GM18511 (cell line): ENCODE results near the gene TRPC4.

Source experiments
- ATAC-seq: cut with Tn5 transposase; IDR thresholded peaks from one replicate; pipeline ENCODE4 v1.9.1; 2021; ENCODE audit warnings: mild to moderate bottlenecking, moderate library complexity; ENCODE audit not compliant: unreplicated experiment

Gene TRPC4

GRCh38 chr13:37665420-37665819 is 204.2 kb downstream of the TRPC4 start:
- ATAC-seq: no peak

DNA sequence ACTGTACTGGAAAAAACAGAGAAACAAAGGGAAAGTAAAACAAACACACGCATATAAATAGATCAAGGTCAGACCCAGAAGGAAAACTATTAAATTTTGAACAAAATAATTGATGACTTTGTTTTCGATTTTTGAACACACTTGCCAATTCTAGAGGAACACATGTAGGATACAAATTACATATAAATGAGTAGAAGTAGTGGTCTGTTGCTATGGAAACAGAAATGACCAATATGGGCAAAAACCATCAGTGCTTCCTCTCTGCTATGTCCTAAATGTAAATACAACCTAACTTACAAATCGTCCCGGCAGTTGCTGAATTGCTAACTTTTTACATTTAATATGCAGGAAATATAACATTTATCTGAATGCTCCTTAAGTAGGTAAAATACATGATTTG is 205.8 kb downstream of the TRPC4 start:
- no peak for ATAC-seq

DNA sequence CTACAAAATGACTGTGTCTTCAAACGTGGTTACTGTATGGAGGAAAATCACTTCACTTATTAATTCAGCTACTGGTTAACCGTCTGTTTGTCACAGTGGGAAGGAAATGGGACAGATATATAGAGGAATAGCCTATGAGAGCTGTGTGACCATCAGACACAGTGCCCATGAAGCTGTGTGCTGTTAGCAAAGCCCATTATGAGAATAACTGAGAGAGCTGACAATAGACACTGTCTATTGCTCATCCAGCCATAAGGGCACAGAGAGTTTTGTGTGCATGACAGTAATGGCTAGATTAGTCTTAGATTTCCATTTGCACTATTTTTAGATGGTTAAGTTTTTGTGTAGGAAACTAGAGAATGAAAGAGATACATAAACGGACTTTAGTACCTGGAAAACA is 206.9 kb downstream of the TRPC4 start:
- no peak for ATAC-seq

- no peak for ATAC-seq
Observed at GRCh38 chr13:37657956-37658355, 211.6 kb downstream of the TRPC4 start.

GRCh38 chr13:37657134-37657533 is 212.4 kb downstream of the TRPC4 start:
- no peak for ATAC-seq

DNA sequence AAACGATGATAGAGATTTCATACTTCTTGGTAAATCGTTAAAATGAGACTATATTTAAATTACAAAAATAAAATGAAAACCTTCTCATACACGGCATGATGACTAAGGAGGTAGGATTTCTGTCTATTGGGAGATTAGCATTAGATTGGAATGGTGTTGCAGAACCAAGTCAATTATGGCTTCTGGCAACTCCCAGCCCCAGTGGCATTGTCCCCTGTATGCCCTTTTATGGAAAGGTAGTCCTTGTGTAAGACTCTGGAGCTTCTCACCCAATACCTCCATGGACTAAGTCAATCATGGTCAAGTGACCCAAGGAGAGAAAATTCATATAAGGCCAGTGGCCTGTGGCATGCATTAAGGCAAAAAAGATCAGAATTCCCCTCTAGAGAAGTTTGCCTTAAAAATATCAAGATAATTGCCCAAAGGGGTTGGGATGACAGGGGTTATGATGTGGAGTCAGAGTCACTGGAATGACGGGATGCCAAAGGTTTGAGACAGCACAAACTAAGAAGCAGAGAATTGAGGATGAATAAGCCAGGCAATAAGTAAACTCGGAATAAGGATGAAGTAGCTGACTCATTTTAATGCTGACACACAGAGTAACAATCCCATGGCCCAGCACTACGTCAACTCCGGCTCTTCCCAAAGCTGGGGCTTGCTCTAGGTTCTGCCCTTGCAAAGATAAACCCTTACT is 213.2 kb downstream of the TRPC4 start:
- no peak for ATAC-seq

GRCh38 chr13:37652596-37652995 is 217.0 kb downstream of the TRPC4 start:
- ATAC-seq: no peak

GRCh38 chr13:37651891-37652290 is 217.7 kb downstream of the TRPC4 start:
- no peak for ATAC-seq

- ATAC-seq: no peak
Observed at GRCh38 chr13:37648609-37649008, 221.0 kb downstream of the TRPC4 start.

DNA sequence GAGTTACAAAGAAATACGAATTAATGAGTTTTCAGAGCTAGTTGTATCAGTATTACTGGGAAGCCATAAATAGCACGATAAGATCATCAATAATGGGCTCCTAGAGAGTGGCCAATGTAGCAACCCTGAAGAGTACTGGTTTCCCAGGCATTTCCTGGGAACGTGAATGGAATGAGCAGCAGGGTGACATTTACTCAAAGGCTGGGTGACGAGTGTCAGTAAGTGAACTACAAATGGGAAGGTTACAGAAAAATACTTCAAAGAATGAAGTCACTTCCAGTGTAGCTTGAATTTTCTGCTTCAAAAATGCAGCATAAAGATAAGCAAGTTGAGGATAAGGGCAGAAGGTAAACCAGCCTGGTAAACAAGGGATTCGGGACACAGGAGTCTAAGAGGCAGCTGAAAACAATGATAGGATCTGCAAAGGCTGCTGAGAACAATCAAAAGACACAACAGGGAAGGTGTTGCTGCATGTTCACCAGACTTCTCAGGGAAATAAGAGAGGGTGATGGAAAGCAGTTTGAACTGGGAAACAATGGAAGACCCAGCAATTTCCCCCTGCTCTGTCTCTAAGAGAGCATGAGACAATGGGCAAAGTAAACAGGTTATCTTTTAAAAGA is 222.4 kb downstream of the TRPC4 start:
- no peak for ATAC-seq

- no peak for ATAC-seq
Observed at GRCh38 chr13:37646531-37646930, 223.0 kb downstream of the TRPC4 start.

GRCh38 chr13:37645181-37645740 is 224.3 kb downstream of the TRPC4 start:
- no peak for ATAC-seq

- no peak for ATAC-seq
Observed at GRCh38 chr13:37641391-37641790, 228.2 kb downstream of the TRPC4 start.

DNA sequence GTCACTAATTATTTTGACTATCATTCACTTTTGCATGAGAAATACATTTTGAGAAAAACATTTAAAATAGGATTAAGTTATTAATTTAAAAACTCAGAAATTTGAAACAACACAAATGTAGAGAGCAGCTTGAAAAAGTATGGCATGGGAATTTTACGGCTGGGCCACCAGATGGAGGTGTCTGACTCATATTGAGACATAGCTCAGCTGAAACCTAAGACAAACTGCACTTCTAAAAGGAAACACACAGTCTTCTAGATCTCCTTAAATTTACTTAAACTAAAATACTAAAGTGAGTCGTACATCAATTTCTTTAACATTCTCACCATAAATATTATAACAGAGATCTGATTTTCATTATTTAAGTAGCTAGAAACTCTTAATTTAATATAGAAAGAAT is 229.1 kb downstream of the TRPC4 start:
- no peak for ATAC-seq

GRCh38 chr13:37636701-37637100 is 232.9 kb downstream of the TRPC4 start:
- no peak for ATAC-seq

- no peak for ATAC-seq
Observed at GRCh38 chr13:37632294-37632693, 237.3 kb downstream of the TRPC4 start.

DNA sequence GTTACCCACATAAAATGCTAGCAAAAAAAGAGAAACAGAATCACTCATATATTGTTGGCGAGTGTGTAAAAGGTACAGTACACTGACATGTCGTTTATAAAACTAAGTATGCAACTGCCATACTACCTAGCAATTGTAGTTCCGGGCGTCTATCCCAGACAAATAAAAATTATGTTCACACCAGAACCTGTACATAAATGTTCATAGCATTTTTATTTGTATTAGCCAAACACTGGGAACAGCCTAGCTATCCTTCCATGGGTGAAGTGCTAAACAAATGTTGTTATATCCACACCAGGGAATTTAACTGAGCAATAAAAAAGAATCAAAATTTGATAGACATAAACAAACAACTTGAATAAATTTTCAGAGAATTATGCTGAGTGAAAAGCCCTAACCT is 242.1 kb downstream of the TRPC4 start:
- no peak for ATAC-seq

DNA sequence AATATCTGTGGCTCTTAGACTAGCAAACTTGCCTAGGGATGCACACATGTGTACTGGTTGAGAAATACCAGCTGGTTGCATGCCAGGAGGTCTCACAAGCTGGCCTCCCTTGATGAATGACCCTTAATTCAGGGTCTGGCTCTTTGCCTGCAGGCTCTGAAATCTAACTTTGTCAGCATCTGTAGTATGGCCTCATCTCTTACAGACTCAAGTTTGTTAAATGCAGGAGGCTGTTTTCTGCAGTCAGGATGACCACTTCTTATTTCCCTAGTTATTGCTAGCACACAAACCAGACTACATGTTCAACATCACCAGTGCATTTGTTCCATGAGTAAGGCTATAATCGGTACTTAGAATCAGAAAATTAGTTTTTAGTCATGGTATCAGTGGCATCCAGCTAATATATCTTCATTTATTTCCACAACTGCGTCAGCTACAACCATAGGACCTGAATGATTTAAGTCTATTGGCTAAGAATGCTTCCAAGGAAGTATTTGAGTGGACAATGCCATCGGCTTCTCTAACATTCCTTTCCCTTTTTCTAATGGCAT is 247.7 kb downstream of the TRPC4 start:
- ATAC-seq: no peak

DNA sequence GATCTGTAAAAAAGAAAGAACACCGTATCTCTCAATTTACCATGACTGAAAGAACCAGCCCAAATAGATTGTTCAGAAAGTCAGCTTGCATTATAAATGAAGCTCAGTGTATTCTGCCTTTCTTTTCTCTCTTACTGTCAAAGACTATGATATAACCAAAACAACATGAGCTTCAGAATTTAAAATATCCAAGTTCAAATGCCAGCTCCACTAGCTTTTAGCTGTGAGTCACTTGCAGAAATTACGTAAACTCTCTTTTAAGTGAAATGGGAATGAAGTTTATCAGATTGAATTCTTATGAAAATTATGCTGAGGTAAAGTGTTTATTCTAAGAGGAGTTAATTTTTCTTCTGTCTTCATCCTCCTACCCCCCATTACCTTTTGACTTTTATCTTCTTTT is 251.0 kb downstream of the TRPC4 start:
- no peak for ATAC-seq

- ATAC-seq: no peak
Observed at GRCh38 chr13:37617173-37617572, 252.4 kb downstream of the TRPC4 start.

GRCh38 chr13:37616131-37616530 is 253.4 kb downstream of the TRPC4 start:
- no peak for ATAC-seq

- no peak for ATAC-seq
Observed at GRCh38 chr13:37615276-37615675, 254.3 kb downstream of the TRPC4 start.
